Hematopoietic multipotent progenitor cell (in vitro differentiated cells): ENCODE measurements around the gene KTN1. TPM values are rescaled to one million over a fixed set of nuclear protein-coding genes. Genes with fewer than 3 reads are reported as not detected.

ENCODE experiments used
- DNase-seq, 3 donors: peaks; one replicate each; pipeline ENCODE4 v3.0.0-alpha.2; 2011 to 2015; ENCODE audit warnings: low read depth in 2 of 3, low spot score in 2 of 3
- total RNA-seq: library from RNA; depleted of rRNA; stranded (reverse); fragments of >200 nt; gene quantifications from one replicate; pipeline ENCODE4 v1.2.3, GENCODE V29; 2012

Gene KTN1
- total RNA-seq, 1 donor, result 15.1 TPM

- no peak for DNase-seq
These were observed 126.9 kb downstream of the KTN1 start for GRCh38 chr14:55706893-55707292.

DNA sequence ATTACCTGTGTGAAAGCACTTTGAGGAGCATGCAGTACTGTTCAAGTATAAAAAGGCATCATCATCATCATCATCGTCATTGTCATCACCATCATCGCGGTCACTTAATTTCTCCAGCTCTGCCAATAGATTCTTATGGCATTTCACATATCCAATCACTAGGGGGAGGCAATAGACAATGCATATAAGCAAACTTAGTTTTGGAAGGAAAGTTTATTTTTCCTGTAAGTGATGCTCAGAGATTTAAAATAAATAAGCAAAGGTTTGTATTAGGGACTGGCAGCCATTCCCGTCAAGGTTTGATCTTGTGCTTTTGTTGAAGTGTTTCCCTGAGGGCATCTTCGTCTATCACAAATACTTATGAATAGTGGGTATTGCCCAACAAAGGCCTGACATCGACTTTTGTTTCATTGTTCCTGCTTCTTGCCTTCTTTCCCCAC is 127.4 kb downstream of the KTN1 start:
- peak in 2 of 3 donors; percentile 21 to 59 for DNase-seq

DNA sequence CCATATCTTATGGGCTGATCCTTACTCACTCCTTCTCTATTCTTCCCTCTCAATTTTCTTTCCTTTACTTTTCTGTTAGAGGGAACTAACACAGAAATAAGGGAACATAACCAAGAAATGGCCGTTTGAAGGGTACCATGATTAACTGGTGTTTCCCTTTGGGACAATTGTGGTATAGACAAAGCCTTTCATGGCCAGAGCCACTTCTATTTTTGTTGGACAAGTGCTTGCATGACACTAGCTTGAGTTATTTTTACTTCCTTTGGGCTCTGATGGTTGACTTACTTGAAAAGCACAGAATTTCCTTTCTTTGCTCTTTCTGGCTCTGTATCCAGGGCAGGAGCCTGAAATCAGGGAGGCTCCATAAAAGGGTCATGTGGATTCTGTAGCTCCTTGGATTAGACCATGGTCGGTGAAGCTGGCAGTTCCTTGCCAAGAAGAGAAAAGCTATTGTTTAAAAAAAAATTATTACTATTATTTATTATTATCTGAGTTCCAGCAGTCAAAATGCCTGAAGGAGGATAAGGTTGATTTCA is 130.6 kb downstream of the KTN1 start:
- no peak for DNase-seq

DNA sequence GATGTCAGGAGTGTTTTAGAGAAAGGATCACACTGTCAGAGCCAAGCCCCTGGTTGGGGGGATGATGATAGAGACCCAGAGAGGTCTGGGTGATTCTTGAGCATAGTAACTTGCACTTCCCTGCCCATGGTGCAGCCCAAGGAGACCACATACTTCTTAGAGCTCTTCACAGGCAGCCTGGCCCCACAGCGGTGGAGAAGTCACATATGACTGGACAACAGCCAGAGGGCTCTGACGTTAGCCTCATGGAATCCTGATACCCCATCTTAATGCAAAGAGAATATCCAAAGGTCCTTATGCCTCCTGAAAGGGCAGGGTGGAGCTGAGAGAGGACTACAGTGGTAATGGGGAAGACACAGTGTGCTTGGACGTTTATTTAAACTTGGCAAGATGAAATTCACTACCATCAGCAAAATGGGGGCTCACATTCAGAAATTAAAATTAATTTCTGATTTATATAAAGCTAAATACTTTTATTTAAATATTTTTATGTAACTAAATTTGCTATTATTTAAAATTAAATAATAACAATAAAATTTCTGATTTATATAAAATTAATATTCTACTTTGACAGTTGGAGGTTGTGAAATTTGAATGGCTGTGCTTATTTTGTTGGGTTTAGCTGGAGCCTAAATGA is 131.3 kb downstream of the KTN1 start:
- no peak for DNase-seq

DNA sequence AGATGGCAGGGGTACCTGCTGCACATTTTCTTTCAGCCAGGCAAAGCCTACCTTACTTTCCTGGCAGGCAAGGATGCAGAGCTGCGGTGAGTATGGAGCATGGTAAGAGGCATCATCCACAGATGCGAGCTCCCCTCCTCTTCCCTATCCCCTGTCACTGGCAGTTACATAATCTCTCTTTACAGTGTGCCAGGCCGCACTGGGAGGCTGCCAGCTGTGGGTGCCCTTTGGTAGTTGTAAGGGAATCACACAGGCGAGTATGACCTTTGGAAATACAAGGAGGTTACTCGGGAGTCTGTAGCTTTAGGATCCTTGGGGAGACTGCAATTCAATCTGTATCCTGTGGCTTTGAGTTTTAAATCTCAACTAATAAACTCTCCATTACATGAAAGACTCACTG is 132.5 kb downstream of the KTN1 start:
- no peak for DNase-seq

DNA sequence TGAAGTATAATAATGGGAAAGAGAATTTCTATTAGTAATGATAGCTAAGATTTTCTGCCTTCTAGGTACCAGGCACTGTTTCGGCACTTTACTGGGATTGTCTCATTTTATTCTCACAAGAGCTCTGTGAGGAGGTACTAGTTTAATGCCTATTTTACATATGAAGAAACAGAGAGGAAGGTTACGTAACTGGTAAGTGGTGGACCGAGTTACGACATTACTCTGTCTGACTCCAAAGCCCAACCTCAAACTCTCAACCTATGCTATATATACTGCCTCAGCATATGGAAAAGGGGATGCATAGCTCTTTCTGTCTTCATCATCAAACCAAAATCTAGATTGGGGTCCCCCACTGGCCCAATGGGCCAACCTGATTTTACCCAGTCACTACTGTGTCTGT is 133.5 kb downstream of the KTN1 start:
- DNase-seq, result no peak

- no peak for DNase-seq
These were observed 135.9 kb downstream of the KTN1 start for GRCh38 chr14:55715889-55716288.

- DNase-seq, result no peak
These were observed 137.6 kb downstream of the KTN1 start for GRCh38 chr14:55717621-55718020.

DNA sequence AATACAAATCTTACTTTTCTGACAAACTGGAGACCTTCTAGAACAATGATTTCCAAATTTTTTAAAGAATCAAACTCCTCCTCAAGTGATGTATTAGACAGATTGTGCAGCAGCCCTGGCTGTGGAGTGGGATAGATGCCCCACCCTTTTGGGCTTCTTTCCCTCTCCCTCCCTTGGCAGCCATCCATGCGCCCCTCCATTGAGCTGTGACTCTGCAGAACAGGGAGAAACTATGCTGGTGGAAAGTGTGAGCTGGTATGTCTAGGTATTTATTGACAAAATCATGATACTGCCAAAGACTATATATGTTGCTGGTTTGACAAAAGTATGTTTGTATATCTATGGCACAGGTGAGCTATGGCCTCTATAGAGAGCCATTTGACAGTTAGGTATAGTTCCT is 138.5 kb downstream of the KTN1 start:
- DNase-seq, result no peak

DNA sequence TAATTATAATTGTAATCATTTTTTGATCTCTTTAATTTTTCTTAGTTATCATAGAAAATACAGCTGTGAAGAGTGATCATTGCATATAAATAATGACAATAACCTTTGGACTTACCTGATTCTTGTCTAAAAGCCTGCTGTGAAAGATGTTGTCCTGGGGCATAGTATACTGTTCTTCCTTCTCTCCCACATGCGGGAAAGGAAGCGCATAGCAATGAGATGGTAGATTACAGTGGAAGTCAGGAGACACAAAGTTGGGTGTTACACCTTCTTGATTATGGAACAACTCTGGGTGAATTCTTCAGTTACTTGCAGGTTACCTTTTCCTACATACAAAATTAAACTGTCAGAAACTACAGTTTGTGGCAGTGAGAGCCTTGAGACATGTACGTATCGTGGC is 140.8 kb downstream of the KTN1 start:
- no peak for DNase-seq

DNA sequence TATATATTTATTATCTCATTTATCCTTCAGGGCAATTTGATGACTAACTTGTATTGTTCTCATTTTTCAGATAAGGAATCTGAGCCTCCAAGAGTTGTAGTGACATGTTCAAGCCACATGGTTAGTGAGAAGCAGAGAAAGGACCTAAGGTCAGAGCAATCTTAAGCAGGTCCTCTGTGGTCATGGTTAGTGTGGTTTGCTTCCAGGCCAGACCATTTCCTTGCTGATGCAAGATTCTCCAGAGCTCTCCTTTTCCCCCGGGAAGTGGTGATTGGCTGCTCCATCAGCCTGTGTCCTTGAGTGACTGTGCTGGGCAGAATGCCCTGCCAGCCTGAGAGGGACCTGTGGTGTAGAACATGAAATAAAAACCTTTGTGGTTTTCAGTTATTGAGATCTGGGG is 141.3 kb downstream of the KTN1 start:
- no peak for DNase-seq

- no peak for DNase-seq
These were observed 142.0 kb downstream of the KTN1 start for GRCh38 chr14:55722054-55722453.

DNA sequence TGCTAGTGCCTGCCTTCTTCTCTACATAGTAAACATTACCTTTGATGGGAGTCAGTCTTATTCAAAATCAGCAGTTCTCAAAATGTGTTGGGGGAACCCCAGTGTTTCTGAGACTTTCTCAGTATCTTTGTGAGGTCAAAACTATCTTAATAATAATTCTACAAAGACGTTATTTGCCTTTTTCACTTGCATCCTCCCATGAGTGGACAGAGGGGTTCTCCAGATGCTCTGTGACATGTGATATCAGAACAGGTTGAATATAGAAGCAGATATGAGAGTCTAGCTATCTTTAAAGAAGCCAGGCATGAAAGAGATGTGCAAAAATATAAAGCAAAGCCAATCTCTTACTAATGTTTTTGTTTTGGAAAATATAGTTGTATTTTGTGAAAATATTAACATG is 144.7 kb downstream of the KTN1 start:
- DNase-seq, result no peak

- peak in 1 of 3 donors; percentile 7 for DNase-seq
These were observed 150.7 kb downstream of the KTN1 start for GRCh38 chr14:55730592-55731310.

DNA sequence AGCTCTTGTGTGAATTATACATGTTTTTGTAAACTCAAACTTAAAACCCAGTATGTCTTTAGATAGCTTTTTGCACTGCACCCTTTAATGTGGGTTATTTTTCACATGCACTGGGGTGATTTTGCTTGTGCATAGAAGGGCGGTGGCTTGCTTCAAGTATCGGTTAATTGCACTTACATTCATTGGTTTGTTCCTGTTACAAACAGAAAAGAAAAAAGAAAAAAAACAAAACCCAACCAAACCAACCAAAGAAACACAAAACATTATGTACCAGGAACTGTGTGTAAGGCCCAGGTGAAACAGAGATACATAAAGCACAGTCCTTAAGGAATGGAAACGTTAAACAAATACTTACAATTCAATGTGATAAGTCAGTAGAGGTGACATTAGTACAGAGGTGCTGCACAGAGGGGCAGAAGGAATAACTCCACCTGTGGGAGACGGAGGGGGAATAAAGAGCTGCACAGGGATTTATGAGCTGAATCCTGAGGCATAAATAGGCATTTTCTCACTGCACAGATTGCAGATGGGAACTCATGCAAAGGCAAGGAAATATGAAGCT is 151.4 kb downstream of the KTN1 start:
- no peak for DNase-seq

- peak; percentile 13 to 72 (median 42) for DNase-seq
These were observed 152.0 kb downstream of the KTN1 start for GRCh38 chr14:55731881-55732498.

DNA sequence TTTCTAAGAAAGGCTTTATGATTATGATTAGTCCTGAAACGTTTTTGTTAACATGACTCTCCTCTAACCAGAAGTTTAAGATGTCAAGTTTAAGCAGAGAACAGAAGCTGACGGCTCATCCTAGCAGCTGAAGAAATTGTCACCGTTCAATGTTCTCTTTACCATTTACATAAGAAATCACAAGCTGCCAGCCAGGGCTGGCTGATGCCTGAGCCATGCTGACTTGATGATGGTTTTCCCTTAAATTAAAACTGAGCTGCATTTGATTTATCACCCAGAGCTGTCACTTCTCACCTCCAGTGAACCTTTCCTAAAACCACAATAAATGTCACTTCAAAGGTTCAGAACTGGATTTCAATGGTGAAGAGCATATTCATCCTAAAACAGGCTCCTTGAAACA is 153.6 kb downstream of the KTN1 start:
- DNase-seq, result no peak
